Hematopoietic multipotent progenitor cell treated with erythropoietin and hydrocortisone succinate and interleukin-3 and kit ligand, for 8 days (in vitro differentiated cells): Measurements from ENCODE around the gene KLHL29.

Experiments used
- DNase-seq: peaks from one replicate; pipeline ENCODE4 v3.0.0-alpha.2; 2015

The KLHL29 gene

DNA sequence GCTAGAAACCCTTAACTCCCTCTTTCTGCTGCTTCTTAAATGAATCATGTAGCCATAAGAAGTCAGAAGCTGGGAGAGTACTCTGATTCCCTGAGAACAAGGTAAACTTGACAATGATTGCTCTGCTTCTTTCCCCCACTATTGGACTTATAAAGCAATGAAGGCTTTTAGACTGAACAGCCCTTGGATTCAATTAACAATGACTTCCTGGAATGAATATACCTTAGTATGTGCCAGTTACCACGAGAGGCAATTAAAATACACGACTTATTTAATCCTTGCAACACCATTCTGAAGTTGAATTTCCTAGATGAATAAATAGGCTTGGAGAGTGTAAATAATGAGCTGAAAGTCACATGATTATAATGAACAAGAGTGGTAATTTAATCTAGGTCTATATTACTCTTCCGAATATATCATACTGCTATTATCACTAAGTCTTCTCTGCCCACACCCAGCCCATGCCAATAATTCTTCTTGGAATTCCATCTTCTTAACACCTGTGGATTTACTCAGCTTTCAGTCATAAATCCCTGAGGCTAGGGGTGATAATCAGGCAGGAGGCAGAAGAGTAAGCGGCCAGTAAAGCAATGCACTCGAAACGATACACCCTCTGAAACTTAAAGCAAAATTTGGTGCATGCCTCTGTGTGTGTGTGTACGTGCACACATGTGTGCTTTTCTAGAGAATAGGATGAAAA lies 371.8 kb downstream of the KLHL29 start:
- DNase-seq, result no peak

GRCh38 chr2:23757686-23758433 lies 372.9 kb downstream of the KLHL29 start:
- peak; percentile 27 for DNase-seq
